COLO668 (cell line): ENCODE data around the gene MRGPRG.

Experiments
- DNase-seq: peaks from one replicate; lab custom pipeline; 2025; ENCODE audit not compliant: unreplicated experiment; lab: John Stamatoyannopoulos, UW

The MRGPRG gene

GRCh38 chr11:3195251-3196160 is 23.1 kb downstream of the MRGPRG start:
- DNase-seq, result peak; percentile 12

- DNase-seq, result no peak
Observed at GRCh38 chr11:3194016-3194816, 24.4 kb downstream of the MRGPRG start.

- DNase-seq, result no peak
Observed at GRCh38 chr11:3193373-3194015, 25.1 kb downstream of the MRGPRG start.

- no peak for DNase-seq
Observed at GRCh38 chr11:3192511-3193372, 25.9 kb downstream of the MRGPRG start.

GRCh38 chr11:3191586-3192324 is 26.9 kb downstream of the MRGPRG start:
- DNase-seq, result no peak

GRCh38 chr11:3190600-3190999 is 28.0 kb downstream of the MRGPRG start:
- no peak for DNase-seq

GRCh38 chr11:3189886-3190583 is 28.6 kb downstream of the MRGPRG start:
- DNase-seq, result no peak

GRCh38 chr11:3189196-3189843 is 29.3 kb downstream of the MRGPRG start:
- no peak for DNase-seq

- DNase-seq, result no peak
Observed at GRCh38 chr11:3188496-3189195, 30.0 kb downstream of the MRGPRG start.

- DNase-seq, result no peak
Observed at GRCh38 chr11:3186166-3186953, 32.3 kb downstream of the MRGPRG start.

GRCh38 chr11:3184732-3185347 is 33.8 kb downstream of the MRGPRG start:
- no peak for DNase-seq

GRCh38 chr11:3183523-3183922 is 35.1 kb downstream of the MRGPRG start:
- DNase-seq, result no peak

GRCh38 chr11:3182462-3182852 is 36.2 kb downstream of the MRGPRG start:
- DNase-seq, result no peak

- no peak for DNase-seq
Observed at GRCh38 chr11:3181725-3182461, 36.7 kb downstream of the MRGPRG start.

- no peak for DNase-seq
Observed at GRCh38 chr11:3180869-3181268, 37.7 kb downstream of the MRGPRG start.

- DNase-seq, result no peak
Observed at GRCh38 chr11:3178349-3178748, 40.3 kb downstream of the MRGPRG start.
